Activated naive CD8-positive, alpha-beta T cell treated with anti-CD3 and anti-CD28 coated beads, Interleukin-2, amount 50 U/mL, for 24 hours (primary cell): ENCODE results near the gene RITA1.
"Not testable (repeated sequence)": the region's sequence is repeated elsewhere in the genome, so short reads cannot be mapped to it uniquely, and the experiment has no call there.

ENCODE experiments used
- ATAC-seq: fragments of 150-1000 bp; cut with Tn5 transposase; one replicate; pipeline ENCODE4 v1.10.0; 2021
- DNase-seq: peaks from one replicate; pipeline ENCODE4 v3.0.0; 2021
- H3K27ac Mint-ChIP-seq: one replicate; pipeline ENCODE4 v1.8.0; 2021; ENCODE audit warnings: mild to moderate bottlenecking, mixed read lengths
- H3K27me3 Mint-ChIP-seq: one replicate; pipeline ENCODE4 v1.8.0; 2021; ENCODE audit warnings: mixed read lengths
- H3K36me3 Mint-ChIP-seq: one replicate; pipeline ENCODE4 v1.8.0; 2021; ENCODE audit warnings: low read depth, mixed read lengths
- H3K4me1 Mint-ChIP-seq: one replicate; pipeline ENCODE4 v1.8.0; 2021; ENCODE audit warnings: mixed read lengths
- H3K4me3 Mint-ChIP-seq: one replicate; pipeline ENCODE4 v1.8.0; 2021; ENCODE audit warnings: mild to moderate bottlenecking, moderate library complexity, mixed read lengths
- H3K9me3 Mint-ChIP-seq: one replicate; pipeline ENCODE4 v1.8.0; 2021; ENCODE audit warnings: mixed read lengths

Gene RITA1

DNA sequence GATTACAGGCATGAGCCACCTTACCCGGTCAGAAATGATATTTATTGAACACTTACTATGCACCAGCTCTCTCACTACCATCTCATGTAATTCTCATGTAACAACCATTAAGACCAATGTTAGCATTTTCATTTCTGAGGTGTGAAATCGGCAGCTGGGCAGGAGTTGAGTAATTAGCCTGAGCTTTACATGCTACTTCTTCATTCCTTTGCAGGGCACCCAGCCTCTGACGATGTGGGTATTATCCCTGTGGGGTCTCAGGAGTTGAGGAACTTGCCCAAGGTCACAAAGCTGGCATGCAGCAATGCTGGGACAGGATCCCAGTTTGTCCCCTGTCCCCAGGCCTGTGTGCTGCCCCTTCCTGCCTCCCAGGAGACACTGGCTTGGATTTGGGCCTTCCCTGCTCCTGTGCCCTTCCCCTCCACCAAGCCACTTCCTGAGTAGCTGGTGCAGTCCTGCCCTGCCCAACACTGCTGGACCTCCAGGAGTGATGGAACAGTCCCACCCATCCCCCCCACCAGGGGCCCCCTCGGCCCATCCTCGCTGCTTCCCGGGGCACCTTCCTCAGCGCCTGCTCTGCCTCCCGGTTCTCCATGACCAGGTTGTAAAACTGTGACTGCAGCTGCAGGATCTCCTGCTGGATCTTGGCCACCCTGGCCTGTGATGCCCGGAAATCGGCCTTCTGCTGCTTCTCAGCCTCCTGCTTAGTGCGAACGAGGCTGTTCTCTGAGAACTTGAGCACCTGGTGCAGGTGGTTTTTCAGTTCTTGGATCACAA lies 14.7 kb downstream of the RITA1 start:
- DNase-seq (no peak), ATAC-seq (no peak)
- H3K27me3 Mint-ChIP-seq = no peaks in the 10 kb centered on the region
- H3K4me3 Mint-ChIP-seq = no peak overlapping the region
- H3K4me1 Mint-ChIP-seq = peaks cover 7% of the 10 kb centered on the region
- H3K27ac Mint-ChIP-seq = no peak overlapping the region
- H3K9me3 Mint-ChIP-seq = no peaks in the 10 kb centered on the region
- no peaks in the 10 kb centered on the region for H3K36me3 Mint-ChIP-seq

DNA sequence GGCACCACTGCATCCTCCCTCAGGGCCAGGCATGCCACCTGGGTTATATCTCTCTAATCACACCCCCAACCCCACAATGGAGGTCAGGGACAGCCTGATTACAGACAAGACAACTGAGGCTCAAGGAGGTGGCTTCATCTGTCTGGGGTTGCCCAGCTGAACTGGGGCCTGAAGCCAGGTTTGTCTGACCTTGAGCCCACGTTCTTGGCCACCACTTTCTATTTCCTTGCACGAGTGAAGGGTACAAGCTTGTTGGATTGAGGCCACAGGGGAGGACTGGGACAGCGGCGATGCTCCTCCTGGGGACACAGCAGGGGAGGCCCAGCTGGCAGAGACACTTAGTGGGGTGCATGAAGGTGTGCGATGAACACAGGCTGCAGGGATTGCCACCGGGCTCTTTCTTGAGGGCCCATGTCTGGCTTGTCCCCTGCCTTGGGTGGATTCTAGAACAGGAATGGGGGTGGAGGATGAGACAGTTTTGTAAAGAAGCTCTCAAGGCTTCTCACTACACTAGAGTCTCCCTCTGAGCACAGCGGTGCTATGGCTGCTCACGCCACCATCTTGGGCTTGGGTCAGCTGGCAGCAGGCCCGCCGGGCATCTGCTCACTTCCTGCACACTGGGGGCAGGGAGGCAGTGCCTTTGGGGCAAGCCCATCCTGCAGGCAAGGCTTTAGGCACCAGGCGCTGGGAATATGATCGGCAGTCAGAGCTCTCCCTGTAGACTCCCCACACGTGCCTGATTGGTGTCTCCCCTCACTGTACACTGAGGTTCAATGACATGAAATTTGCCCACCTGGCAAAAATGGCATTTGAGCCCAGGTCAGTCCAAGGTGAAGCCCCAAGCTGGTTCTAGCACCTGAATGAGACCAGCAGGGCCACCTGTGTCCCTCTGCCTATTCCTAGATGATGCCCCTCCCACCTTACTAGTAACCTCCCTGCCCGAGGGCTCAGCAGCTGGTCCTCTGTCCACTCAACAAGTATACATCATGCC lies 16.0 kb downstream of the RITA1 start:
- H3K4me3 Mint-ChIP-seq = no peak overlapping the region
- ATAC-seq = no peak
- H3K9me3 Mint-ChIP-seq = no peaks in the 10 kb centered on the region
- no peak overlapping the region for H3K27ac Mint-ChIP-seq
- no peaks in the 10 kb centered on the region for H3K36me3 Mint-ChIP-seq
- no peaks in the 10 kb centered on the region for H3K27me3 Mint-ChIP-seq
- H3K4me1 Mint-ChIP-seq = peaks cover 11% of the 10 kb centered on the region
- DNase-seq = no peak

DNA sequence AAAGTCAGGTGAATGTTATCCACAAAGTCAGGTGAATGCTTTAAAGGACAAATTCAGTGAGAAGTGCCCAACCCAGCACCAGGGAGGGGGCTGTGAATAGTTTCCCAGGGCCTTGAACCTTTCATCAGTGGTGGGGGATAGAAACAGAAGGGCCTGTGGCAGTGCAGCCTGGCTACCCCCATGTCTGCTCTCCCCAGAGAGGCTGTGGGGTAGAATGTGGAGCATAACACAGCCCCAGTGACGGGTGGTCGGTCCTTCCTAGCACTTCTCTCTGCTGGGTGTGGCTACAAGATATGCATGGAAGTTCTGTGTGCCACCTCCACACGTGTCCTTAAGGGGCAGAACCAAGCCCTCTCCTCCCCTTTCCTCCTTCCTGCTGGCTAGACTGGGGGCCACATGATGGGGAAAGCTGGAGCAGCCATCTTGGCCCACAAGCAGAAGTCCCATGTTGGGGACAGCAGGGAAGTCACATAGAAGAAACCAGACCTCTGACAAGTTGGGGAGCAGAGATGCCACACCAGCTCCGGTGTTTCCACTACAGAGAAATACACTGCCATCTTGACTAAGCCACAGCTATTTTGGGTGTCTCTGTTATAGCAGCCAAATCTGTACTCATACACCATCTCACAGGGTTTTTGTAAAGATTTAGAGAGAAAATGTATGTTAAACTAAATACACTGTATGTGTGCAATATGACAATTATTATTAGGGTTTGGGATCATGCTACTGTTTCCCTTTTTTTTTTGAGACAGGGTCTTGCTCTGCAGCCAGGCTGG lies 17.0 kb downstream of the RITA1 start:
- no peak overlapping the region for H3K27ac Mint-ChIP-seq
- H3K27me3 Mint-ChIP-seq = no peaks in the 10 kb centered on the region
- H3K4me1 Mint-ChIP-seq = peaks cover 20% of the 10 kb centered on the region

DNA sequence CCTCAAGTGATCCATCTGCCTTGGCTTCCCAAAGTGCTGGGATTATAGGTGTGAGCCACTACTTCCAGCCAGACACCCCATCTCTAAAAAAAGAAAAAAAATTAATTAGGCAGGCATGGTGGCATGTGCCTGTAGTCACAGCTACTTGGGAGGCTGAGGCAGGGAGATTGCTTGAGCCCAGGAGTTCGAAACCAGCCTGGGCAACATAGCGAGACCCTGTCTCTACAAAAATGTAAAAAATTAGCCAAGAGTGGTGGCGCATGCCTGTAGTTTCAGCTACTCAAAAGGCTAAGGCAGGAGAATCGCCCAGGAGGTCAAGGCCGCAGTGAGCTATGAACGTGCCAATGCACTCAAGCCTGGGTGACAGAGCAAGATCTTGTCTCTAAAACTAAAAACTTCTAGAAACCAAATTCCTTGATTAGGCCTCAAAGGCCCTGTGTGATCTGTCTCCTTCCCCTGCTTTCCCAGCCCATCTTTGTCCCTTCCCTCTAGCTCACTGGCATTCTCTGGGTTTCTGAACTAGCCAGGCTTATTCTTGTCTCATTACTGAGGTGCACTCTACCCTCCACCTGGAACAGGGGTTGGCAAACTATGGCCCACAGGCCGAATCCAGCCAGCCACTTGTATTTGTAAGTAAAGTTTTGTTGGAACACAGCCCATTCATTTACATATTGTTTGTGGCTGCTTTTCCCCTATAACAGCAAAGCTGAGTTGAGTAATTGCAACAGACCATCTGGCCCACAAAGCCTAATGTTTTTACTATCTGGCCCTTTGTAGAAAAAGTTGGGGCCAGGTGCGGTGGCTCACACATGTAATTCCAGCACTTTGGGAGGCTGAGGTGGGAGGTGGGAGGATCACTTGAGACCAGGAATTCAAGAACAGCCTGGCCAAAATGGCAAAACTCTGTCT lies 18.6 kb downstream of the RITA1 start:
- no peaks in the 10 kb centered on the region for H3K9me3 Mint-ChIP-seq
- H3K27ac Mint-ChIP-seq = no peak overlapping the region

More for the DNA sequence above, 17.0 kb downstream of the RITA1 start:
- ATAC-seq = no peak
- Mint-ChIP-seq H3K36me3 (no peaks in the 10 kb centered on the region), H3K9me3 (no peaks in the 10 kb centered on the region), H3K4me3 (no peak overlapping the region)
- no peak for DNase-seq

DNA sequence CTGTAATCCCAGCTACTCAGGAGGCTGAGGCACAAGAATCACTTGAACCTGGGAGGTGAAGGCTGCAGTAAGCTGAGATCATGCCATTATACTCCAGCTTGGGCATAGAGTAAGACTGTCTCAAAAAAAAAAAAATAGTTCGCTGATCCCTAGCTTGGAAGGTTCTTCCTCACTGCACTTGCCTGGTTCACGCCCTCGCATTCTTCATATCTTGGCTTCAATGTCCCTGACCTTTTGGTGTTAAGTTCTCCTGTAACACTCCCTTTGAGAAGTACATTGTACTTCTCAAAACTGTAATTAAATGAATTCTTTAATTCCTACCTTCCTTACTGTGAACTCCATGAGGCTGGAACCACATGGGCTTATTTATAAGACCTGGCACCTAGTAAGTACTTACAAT lies 19.3 kb downstream of the RITA1 start:
- ATAC-seq = no peak
- Mint-ChIP-seq H3K27ac (no peak overlapping the region), H3K27me3 (no peaks in the 10 kb centered on the region), H3K4me1 (peaks cover 41% of the 10 kb centered on the region), H3K9me3 (no peaks in the 10 kb centered on the region), H3K4me3 (no peak overlapping the region), H3K36me3 (peaks cover 5% of the 10 kb centered on the region)
- no peak for DNase-seq

More for the DNA sequence above, 18.6 kb downstream of the RITA1 start:
- no peak for DNase-seq
- Mint-ChIP-seq H3K4me1 (peaks cover 34% of the 10 kb centered on the region), H3K4me3 (no peak overlapping the region), H3K36me3 (peaks cover 5% of the 10 kb centered on the region), H3K27me3 (no peaks in the 10 kb centered on the region)
- ATAC-seq = no peak

DNA sequence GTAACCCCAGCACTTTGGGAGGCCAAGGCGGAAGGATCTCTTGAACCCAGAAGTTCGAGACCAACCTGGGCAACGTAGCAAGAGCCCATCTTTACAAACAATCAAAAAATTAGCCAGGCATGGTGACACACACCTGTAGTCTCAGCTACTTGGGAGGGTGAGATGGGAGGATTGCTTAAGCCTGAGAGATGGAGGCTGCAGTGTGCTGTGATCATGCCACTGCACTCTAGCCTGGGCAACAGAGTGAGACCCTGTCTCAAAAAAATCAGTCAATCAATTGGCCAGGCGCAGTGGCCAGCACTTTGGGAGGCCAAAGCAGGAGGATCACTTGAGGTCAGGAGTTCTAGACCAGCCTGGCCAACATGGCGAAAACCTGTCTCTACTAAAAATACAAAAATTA lies 21.3 kb downstream of the RITA1 start:
- not testable (repeated sequence) for DNase-seq, ATAC-seq, H3K27me3 Mint-ChIP-seq, H3K36me3 Mint-ChIP-seq, H3K4me3 Mint-ChIP-seq, H3K9me3 Mint-ChIP-seq, H3K27ac Mint-ChIP-seq
- peaks cover 61% of the 10 kb centered on the region for H3K4me1 Mint-ChIP-seq

DNA sequence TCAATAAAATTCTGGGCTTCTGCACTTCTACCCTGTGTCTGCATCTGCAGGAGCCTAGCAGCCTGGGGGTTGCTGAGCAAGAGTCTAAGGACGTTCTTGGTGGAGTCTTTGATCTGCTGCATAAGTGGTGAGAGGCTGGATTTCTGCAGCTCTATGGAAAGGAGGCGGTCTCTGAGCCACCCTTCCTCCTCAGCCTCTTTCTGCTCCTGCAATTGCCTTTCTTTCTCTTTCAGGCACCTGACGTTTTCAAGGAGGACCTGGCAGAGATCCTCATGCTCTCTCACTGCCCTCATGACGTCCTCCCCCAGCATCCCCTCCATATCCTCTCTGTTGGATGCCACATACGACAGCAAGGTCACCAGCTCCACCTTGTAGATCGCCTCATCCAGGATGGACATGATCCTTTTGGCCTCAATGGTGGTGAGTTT lies 22.1 kb downstream of the RITA1 start:
- Mint-ChIP-seq H3K27ac (peak overlapping the region; percentile 89), H3K36me3 (peaks cover 5% of the 10 kb centered on the region), H3K4me3 (peak overlapping the region; percentile 44), H3K27me3 (no peaks in the 10 kb centered on the region), H3K4me1 (peaks cover 61% of the 10 kb centered on the region), H3K9me3 (no peaks in the 10 kb centered on the region)
- no peak for DNase-seq
- ATAC-seq = no peak

DNA sequence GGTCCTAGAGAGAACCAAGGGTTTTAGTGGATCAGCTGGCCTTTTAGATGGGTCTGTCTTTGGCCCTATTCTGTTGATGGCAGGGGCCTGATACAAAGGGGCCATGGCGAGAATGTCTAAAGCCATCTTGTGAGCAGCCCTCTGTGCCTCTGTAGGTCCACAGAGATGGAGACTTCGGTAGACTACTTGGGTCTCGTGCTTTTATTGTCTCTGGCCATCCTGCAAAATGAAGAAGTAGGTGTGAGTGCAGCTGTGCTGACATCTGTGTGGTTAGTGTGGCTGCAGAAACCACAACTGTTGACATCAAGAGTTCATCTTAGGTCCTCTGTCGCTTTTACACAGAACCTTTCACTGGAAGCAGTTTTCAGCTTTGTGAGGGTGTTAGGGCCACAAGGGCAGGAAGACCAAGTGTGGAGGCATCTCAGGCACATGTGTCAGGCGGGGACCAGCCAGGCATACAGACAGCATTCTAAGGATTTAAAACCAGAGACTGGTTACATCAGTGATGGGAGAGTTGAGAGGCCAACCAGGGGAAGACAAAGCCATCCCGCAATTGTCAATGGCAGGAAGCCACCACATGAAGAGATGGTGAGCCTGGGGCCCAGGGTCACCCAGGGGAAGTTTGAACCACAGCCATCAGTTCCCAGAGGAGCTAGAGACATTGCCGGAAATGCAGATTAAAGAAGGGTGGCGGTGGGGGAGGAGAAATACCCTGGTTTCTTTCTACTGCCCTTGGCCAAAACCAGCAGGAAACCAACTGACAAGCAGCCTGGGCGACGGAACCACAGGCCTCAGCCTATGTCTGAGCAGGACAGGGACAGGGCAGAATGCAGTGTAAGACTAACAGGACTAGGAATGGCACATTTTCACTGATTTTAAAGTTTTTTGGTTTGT lies 22.8 kb downstream of the RITA1 start:
- peak overlapping the region; percentile 89 for H3K27ac Mint-ChIP-seq
- H3K4me1 Mint-ChIP-seq = peaks cover 61% of the 10 kb centered on the region
- peak overlapping the region; percentile 44 for H3K4me3 Mint-ChIP-seq
- peaks cover 5% of the 10 kb centered on the region for H3K36me3 Mint-ChIP-seq
- ATAC-seq (peak; percentile 91), DNase-seq (peak; percentile 69)
- H3K27me3 Mint-ChIP-seq = no peaks in the 10 kb centered on the region
- no peaks in the 10 kb centered on the region for H3K9me3 Mint-ChIP-seq

DNA sequence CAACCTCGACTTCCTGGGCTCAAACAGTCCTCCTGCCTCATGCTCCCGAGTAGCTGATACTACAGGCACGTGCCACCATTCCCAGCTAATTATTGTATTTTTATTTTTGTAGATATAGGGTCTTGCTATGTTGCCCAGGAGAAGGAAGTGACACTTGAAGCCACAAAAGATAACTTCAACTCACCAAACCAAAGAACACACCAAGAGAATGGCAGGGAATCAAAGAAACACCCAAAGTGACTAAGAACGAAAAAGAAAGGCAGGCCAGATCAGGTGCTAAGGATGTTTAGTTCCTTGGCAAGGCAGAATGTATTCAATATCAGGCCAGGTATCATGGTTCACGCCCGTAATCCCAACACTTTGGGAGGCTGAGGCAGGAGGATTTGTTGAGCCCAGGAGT lies 25.6 kb downstream of the RITA1 start:
- Mint-ChIP-seq H3K9me3 (no peaks in the 10 kb centered on the region), H3K27me3 (no peaks in the 10 kb centered on the region), H3K4me3 (no peak overlapping the region), H3K4me1 (peaks cover 71% of the 10 kb centered on the region), H3K36me3 (peaks cover 5% of the 10 kb centered on the region), H3K27ac (no peak overlapping the region)
- no peak for DNase-seq
- no peak for ATAC-seq

DNA sequence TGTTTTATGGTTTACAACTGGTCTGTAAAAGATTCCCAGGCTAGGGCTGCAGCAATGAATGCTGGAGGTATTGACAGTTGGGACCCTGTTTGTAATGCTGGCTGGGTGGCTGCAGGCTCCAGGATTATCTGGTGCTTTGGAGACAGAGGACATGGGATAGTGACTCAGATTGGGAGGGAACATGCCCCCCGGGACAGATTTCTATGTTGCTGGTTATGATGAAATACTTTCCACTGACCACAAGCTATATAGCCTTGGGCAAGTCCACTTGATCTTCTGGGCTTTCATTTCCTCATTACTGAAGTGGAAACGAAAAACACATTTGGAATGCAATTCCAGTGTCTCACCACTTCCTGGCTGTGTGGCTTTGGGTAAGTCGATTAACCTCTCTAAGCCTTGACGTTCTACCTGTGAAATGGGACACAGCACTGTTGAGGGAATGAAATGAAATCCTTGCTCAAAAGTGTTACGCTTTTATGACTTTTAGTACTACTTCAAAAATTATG lies 29.4 kb downstream of the RITA1 start:
- Mint-ChIP-seq H3K4me3 (no peak overlapping the region), H3K27ac (peak overlapping the region; percentile 67), H3K4me1 (peaks cover 43% of the 10 kb centered on the region), H3K9me3 (no peaks in the 10 kb centered on the region), H3K36me3 (no peaks in the 10 kb centered on the region), H3K27me3 (no peaks in the 10 kb centered on the region)
- DNase-seq = peak; percentile 14
- peak; percentile 70 for ATAC-seq

DNA sequence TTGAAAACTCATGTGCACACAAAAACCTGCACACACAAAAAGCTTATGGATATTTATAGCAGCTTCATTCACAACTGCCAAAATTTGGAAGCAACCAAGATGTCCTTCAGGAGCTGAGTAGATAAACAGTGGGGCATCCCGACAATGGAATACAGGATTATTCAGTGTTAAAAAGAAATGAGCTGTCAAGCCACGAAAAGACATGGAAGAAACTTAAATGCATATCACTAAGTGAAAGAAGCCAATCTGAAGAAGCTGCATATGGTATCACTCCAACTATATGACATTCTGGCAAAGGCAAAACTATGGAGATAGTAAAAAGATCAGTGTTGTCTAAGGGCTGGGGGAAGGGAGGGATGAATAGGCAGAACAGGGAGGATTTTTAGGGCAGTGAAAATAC lies 30.5 kb downstream of the RITA1 start:
- ATAC-seq = no peak
- H3K27ac Mint-ChIP-seq = peak overlapping the region; percentile 17
- H3K4me1 Mint-ChIP-seq = peaks cover 40% of the 10 kb centered on the region

DNA sequence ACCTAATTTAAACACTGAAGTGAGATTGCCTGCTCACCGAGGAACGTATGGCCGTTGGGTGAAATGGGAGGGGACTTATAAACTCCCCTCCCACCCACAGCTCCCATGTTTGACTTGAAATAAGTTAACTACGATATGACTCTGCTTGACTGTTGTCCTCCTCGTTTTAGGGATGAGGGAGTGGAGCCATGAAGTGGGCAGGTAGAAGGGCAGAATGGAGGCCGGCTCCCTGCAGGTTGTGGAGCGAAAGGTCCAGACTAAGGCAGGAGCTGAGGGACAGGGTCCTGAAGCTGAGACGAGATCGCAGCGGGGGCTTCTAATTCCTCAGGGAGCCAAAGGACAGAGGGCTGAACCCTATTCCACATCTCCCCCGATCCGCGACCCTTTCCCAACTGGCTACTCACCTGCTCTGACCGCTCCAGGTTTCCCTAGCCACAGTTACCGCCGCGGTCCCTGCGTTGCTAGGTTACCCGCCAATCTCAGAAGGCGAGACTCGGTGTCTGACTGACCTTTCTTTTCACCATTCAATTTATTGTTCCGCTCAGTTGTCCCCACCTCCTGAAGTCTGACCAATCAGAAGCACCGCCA lies 35.2 kb downstream of the RITA1 start:
- Mint-ChIP-seq H3K4me3 (peak overlapping the region; percentile 94), H3K9me3 (no peaks in the 10 kb centered on the region), H3K27me3 (no peaks in the 10 kb centered on the region), H3K36me3 (peaks cover 4% of the 10 kb centered on the region), H3K27ac (peak overlapping the region; percentile 94), H3K4me1 (peaks cover 45% of the 10 kb centered on the region)
- DNase-seq = no peak
- ATAC-seq = no peak

More for the DNA sequence above, 30.5 kb downstream of the RITA1 start:
- Mint-ChIP-seq H3K36me3 (peaks cover under 1% of the 10 kb centered on the region), H3K4me3 (no peak overlapping the region), H3K9me3 (no peaks in the 10 kb centered on the region), H3K27me3 (no peaks in the 10 kb centered on the region)
- DNase-seq = no peak
